Endothelial cell of umbilical vein (primary cell): ENCODE measurements around the gene PYCR2. TPM values are rescaled to one million over a fixed set of nuclear protein-coding genes. Genes with fewer than 3 reads are reported as not detected.

Experiments
- BruUV-seq: library from RNA; stranded (reverse); fragments of 400-500 nt; replicated peaks from 2 replicates; lab custom pipeline; 2021; lab: Mats Ljungman, UMichigan
- CTCF ChIA-PET: fragments of 300-600, 350-600 bp; sonication (Branson Sonifier 250); formaldehyde crosslinking; loops from one replicate; lab custom pipeline; 2021; ENCODE audit warnings: antibody characterized with exemption, inconsistent platforms; lab: Charles Lee
- POLR2A ChIA-PET: fragments of 300-600, 350-600 bp; sonication (Branson Sonifier 250); formaldehyde crosslinking; loops from one replicate; lab custom pipeline; 2021; ENCODE audit warnings: antibody characterized with exemption, inconsistent platforms; lab: Charles Lee
- DNase-seq: peaks from one replicate; pipeline ENCODE4 v3.0.0-alpha.2; 2011; ENCODE audit warnings: low read depth, low spot score
- FAIRE-seq: peaks from 2 replicates; lab custom pipeline; 2011; peaks lifted over from hg19 to GRCh38; lab: Jason Lieb, UNC
- H2AFZ ChIP-seq: 2 replicates; pipeline ENCODE4 v1.6.0; 2012; ENCODE audit warnings: low read depth, low read length, control low read depth, inconsistent platforms
- H3K27ac ChIP-seq: 2 replicates; pipeline ENCODE4 v1.5.1; 2011; ENCODE audit warnings: low read depth, mild to moderate bottlenecking, control low read depth, low read length, moderate library complexity; ENCODE audit not compliant: insufficient read depth
- H3K27me3 ChIP-seq, 2 experiments: 2 replicates each; pipeline versions ENCODE4 v1.6.0 to v1.6.1; 2011; ENCODE audit warnings: low read length in 2 of 2, mixed read lengths in 1 of 2; ENCODE audit not compliant: control insufficient read depth in 2 of 2, insufficient read depth in 2 of 2
- H3K36me3 ChIP-seq, 2 experiments: 2 replicates in 1 of 2; 3 replicates in 1 of 2; pipeline ENCODE4 v1.5.1; 2011; ENCODE audit warnings: low read length in 2 of 2, mild to moderate bottlenecking in 1 of 2, moderate library complexity in 1 of 2; ENCODE audit not compliant: control insufficient read depth in 2 of 2, insufficient read depth in 2 of 2; ENCODE audit errors: extremely low read depth in 1 of 2
- H3K4me1 ChIP-seq: 3 replicates; pipeline ENCODE4 v1.5.1; 2011; ENCODE audit warnings: mild to moderate bottlenecking, low read length; ENCODE audit not compliant: control insufficient read depth, insufficient read depth; ENCODE audit errors: extremely low read depth
- H3K4me2 ChIP-seq: 2 replicates; pipeline ENCODE4 v1.6.1; 2011; ENCODE audit warnings: low read length, control low read depth, mixed read lengths; ENCODE audit not compliant: insufficient read depth
- H3K4me3 ChIP-seq, 3 experiments: fragments of 200-600 bp in 1 of 3; sonication (generic), shearing (Covaris generic) in 1 of 3; replicated peaks in 1 of 3; 2 replicates each; pipeline ENCODE4 v1.5.1; 2011 to 2016; ENCODE audit warnings: control low read depth in 3 of 3, low read length in 3 of 3, mild to moderate bottlenecking in 2 of 3, inconsistent platforms in 1 of 3, low read depth in 1 of 3, moderate library complexity in 1 of 3; ENCODE audit not compliant: insufficient read depth in 1 of 3
- H3K79me2 ChIP-seq: 2 replicates; pipeline ENCODE4 v1.6.0; 2012; ENCODE audit warnings: low read length, inconsistent platforms; ENCODE audit not compliant: control insufficient read depth, insufficient read depth
- H3K9ac ChIP-seq: replicated peaks from 2 replicates; pipeline ENCODE3; 2011; ENCODE audit warnings: low read length, control low read depth; ENCODE audit not compliant: insufficient read depth; ENCODE audit errors: extremely low read depth
- H3K9me1 ChIP-seq: replicated peaks from 3 replicates; pipeline ENCODE4 v1.6.0; 2011; ENCODE audit warnings: mild to moderate bottlenecking, low read length; ENCODE audit not compliant: control insufficient read depth, insufficient read depth; ENCODE audit errors: extremely low read depth
- H3K9me3 ChIP-seq: replicated peaks from 2 replicates; pipeline ENCODE4 v1.5.1; 2012; ENCODE audit warnings: low read length, inconsistent platforms; ENCODE audit not compliant: control insufficient read depth, insufficient read depth
- H4K20me1 ChIP-seq: replicated peaks from 2 replicates; pipeline ENCODE3; 2011; ENCODE audit warnings: mild to moderate bottlenecking, low read length; ENCODE audit not compliant: control insufficient read depth, insufficient read depth; ENCODE audit errors: extremely low read depth
- CTCF ChIP-seq, 2 donors: IDR thresholded peaks; 1 replicate in 1 of 2; 2 replicates in 1 of 2; pipeline ENCODE4 v1.5.1; 2011; ENCODE audit warnings: low read length in 2 of 2, mild to moderate bottlenecking in 2 of 2, moderate library complexity in 2 of 2, control low read depth in 1 of 2, inconsistent platforms in 1 of 2, low read depth in 1 of 2; ENCODE audit not compliant: insufficient read depth in 1 of 2; ENCODE audit errors: extremely low read depth in 1 of 2
- EZH2 ChIP-seq: IDR thresholded peaks from 2 replicates; pipeline ENCODE4 v1.6.1; 2012; ENCODE audit warnings: borderline replicate concordance, low read depth, mild to moderate bottlenecking, moderate library complexity, low read length, inconsistent platforms; ENCODE audit not compliant: severe bottlenecking
- FOS ChIP-seq: IDR thresholded peaks from 2 replicates; pipeline ENCODE4 v1.6.1; 2011; ENCODE audit warnings: mild to moderate bottlenecking, low read length, moderate library complexity, borderline replicate concordance; ENCODE audit not compliant: insufficient read depth
- GATA2 ChIP-seq: IDR thresholded peaks from 2 replicates; pipeline ENCODE4 v1.7.0; 2011; ENCODE audit warnings: low read depth, mild to moderate bottlenecking, moderate library complexity, mixed read lengths, low read length; ENCODE audit not compliant: insufficient read length, insufficient read depth
- JUN ChIP-seq: IDR thresholded peaks from 2 replicates; pipeline ENCODE4 v1.6.1; 2011; ENCODE audit warnings: borderline replicate concordance, low read depth; ENCODE audit not compliant: insufficient read length, insufficient read depth
- MAX ChIP-seq: IDR thresholded peaks from 2 replicates; pipeline ENCODE4 v1.6.1; 2011; ENCODE audit not compliant: insufficient read depth, insufficient read length
- MYC ChIP-seq: IDR thresholded peaks from one replicate; pipeline ENCODE4 v1.6.1; 2011; ENCODE audit warnings: mild to moderate bottlenecking, low read depth, low read length
- POLR2A ChIP-seq: IDR thresholded peaks from 2 replicates; pipeline ENCODE4 v1.6.1; 2012; ENCODE audit warnings: low read depth, mild to moderate bottlenecking, control low read depth, low read length
- POLR2AphosphoS5 ChIP-seq: IDR thresholded peaks from 2 replicates; pipeline ENCODE4 v1.6.1; 2012; ENCODE audit warnings: low read depth, mild to moderate bottlenecking, control low read depth, low read length, moderate library complexity; ENCODE audit not compliant: insufficient read depth
- dilution Hi-C: fragments of 300-500 bp; cut with MboI; formaldehyde crosslinking; loops from one replicate; pipeline ENCODE4 v1.15.0; 2019; ENCODE audit warnings: low sequenced_read_pairs; ENCODE audit not compliant: extremely low pct_ligation_motif_present
- intact Hi-C: fragments of 100-400 bp; cut with micrococcal nuclease; formaldehyde crosslinking; loops from one replicate; pipeline ENCODE4 v1.10.0; 2022
- polyA plus RNA-seq, 4 experiments: library from polyadenylated mRNA; depleted of rRNA in 3 of 4; stranded (reverse) in 3 of 4; unstranded in 1 of 4; fragments of >200 nt; gene quantifications; 2 replicates each; pipeline versions ENCODE4 v1.2.1 to v1.2.3, GENCODE V29; 2011 to 2012; ENCODE audit warnings: missing spikeins in 1 of 4
- total RNA-seq: library from RNA; stranded (reverse); gene quantifications from 2 replicates; pipeline ENCODE4 v1.2.3, GENCODE V29; 2021

Gene PYCR2
- total and polyA plus RNA-seq, 2 donors (not counting 3 experiments of a cell fraction or from before 2014, with no cell fraction given): 64.6 to 65.1 TPM

DNA sequence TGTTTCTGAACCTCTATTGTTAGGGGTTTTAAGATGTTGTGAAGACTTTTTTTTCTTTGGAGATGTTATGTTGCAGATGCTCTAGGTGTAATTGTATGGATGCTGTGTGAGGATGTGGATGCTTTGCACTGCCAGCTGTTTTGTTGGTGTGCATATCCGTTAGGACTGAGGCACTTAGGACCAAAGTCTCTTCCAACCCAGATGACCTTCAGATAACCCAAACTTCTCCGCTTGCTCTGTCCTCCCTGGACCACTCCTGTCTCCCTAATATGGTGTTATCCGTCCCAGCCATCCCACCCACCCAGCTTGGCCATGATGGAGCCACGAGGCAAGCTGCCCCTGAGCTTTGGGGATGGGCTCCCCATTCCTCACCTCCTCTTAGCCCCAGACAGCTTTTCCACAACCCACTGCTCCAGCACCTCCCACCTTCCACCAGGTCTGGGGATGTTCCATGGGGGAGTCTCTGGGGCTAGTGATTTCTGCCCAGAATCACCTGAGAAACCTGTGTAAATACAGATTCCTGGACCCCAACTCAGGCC is 22.1 kb upstream of the PYCR2 start:
- dilution Hi-C loops: no loop called here
- no peak overlapping the region for H3K4me3 ChIP-seq
- no TSS peak for BruUV-seq
- H4K20me1 ChIP-seq: no peaks in the 10 kb centered on the region
- POLR2A ChIA-PET: no interaction called here
- FAIRE-seq (no peak), DNase-seq (no peak)
- no peaks in the 10 kb centered on the region for H3K79me2 ChIP-seq
- peaks cover 6 to 12% of the 10 kb centered on the region in 2 experiments for H3K27me3 ChIP-seq
- no peaks in the 10 kb centered on the region for H3K4me1 ChIP-seq
- intact Hi-C loops: no loop called here
- no peak overlapping the region for H2AFZ ChIP-seq
- no peak overlapping the region for H3K27ac ChIP-seq
- TF ChIP-seq EZH2: no peak
- TF ChIP-seq POLR2A: no peak
- no peak for TF ChIP-seq JUN
- TF ChIP-seq FOS: no peak
- TF ChIP-seq MYC: no peak
- TF ChIP-seq GATA2: no peak
- no peak for TF ChIP-seq CTCF (IDR thresholded peaks at IDR 0.05; ENCODE audit: extremely low read depth in 1 of 2, insufficient read depth in 1 of 2, low read depth in 1 of 2, low read length in 2 of 2)
- no peak for TF ChIP-seq MAX
- no peak for TF ChIP-seq POLR2AphosphoS5
- H3K9me1 ChIP-seq: no peaks in the 10 kb centered on the region
- no peaks in the 10 kb centered on the region for H3K9me3 ChIP-seq
- CTCF ChIA-PET: interaction anchor here (1.1 to 2.3 kb wide), 7 partner anchors 8 to 119 kb away, joined by 3 to 10 read pairs (median 4); partner anchors contain the start of gene PYCR2
- H3K4me2 ChIP-seq: no peak overlapping the region
- H3K36me3 ChIP-seq: no peaks in the 10 kb centered on the region
- H3K9ac ChIP-seq: no peak overlapping the region
